ENCODE data around the gene PDGFA. TPM values are rescaled to one million over a fixed set of nuclear protein-coding genes. Genes with fewer than 3 reads are reported as not detected.

The PDGFA gene
- total and polyA plus RNA-seq, 3 donors from 2014 or later = 7.2 to 13.8 (median 13.8) TPM

GRCh38 chr7:540579-540978 lies 20.9 kb upstream of the PDGFA start:
- TF ChIP-seq POLR2A (IDR thresholded peaks at IDR 0.05) (no peak), CTCF (IDR thresholded peaks at IDR 0.05) (no peak)
- intact Hi-C loops (cut with DNase I; ENCODE audit: low total_unique reads) = no loop called here
- no peaks in the 10 kb centered on the region for H3K27me3 ChIP-seq
- no peaks in the 10 kb centered on the region for H3K36me3 ChIP-seq (ENCODE audit: low read depth, missing control alignments)
- H3K9me3 ChIP-seq = no peaks in the 10 kb centered on the region
- DNase-seq = no peak
- H3K27ac ChIP-seq = no peak overlapping the region
- no peak overlapping the region for H3K4me3 ChIP-seq
- peaks cover 8% of the 10 kb centered on the region for H3K4me1 ChIP-seq
- 96 to 99% methylated on average over 10 to 14 of the region's 14 CpGs for WGBS, 2 donors

GRCh38 chr7:539731-540411 lies 20.2 kb upstream of the PDGFA start:
- no peaks in the 10 kb centered on the region for H3K36me3 ChIP-seq (ENCODE audit: low read depth, missing control alignments)
- DNase-seq = no peak
- 71 to 80% methylated on average over 11 to 16 of the region's 17 CpGs for WGBS, 2 donors
- H3K4me1 ChIP-seq = peaks cover 8% of the 10 kb centered on the region
- intact Hi-C loops (cut with DNase I; ENCODE audit: low total_unique reads) = no loop called here
- no peak overlapping the region for H3K27ac ChIP-seq
- H3K4me3 ChIP-seq = no peak overlapping the region
- no peaks in the 10 kb centered on the region for H3K27me3 ChIP-seq
- TF ChIP-seq CTCF (IDR thresholded peaks at IDR 0.05) = no peak
- no peak for TF ChIP-seq POLR2A (IDR thresholded peaks at IDR 0.05)
- H3K9me3 ChIP-seq = no peaks in the 10 kb centered on the region

- peaks cover 8% of the 10 kb centered on the region for H3K4me1 ChIP-seq
These were observed 19.4 kb upstream of the PDGFA start for GRCh38 chr7:538764-539685.

GRCh38 chr7:537911-538634 lies 18.4 kb upstream of the PDGFA start:
- intact Hi-C loops (cut with DNase I; ENCODE audit: low total_unique reads) = no loop called here
- no peaks in the 10 kb centered on the region for H3K9me3 ChIP-seq
- no peak overlapping the region for H3K27ac ChIP-seq
- peaks cover 8% of the 10 kb centered on the region for H3K4me1 ChIP-seq
- 50 to 65% methylated on average over 9 to 19 of the region's 21 CpGs for WGBS, 2 donors
- DNase-seq = peak; percentile 80
- no peaks in the 10 kb centered on the region for H3K36me3 ChIP-seq (ENCODE audit: low read depth, missing control alignments)
- TF ChIP-seq POLR2A (IDR thresholded peaks at IDR 0.05) = no peak
- TF ChIP-seq CTCF (IDR thresholded peaks at IDR 0.05) = no peak
- H3K27me3 ChIP-seq = no peaks in the 10 kb centered on the region
- H3K4me3 ChIP-seq = no peak overlapping the region

More at GRCh38 chr7:538764-539685, 19.4 kb upstream of the PDGFA start:
- H3K27me3 ChIP-seq = no peaks in the 10 kb centered on the region
- 81 to 82% methylated on average over 8 to 37 of the region's 37 CpGs for WGBS, 2 donors
- TF ChIP-seq CTCF (IDR thresholded peaks at IDR 0.05) (no peak), POLR2A (IDR thresholded peaks at IDR 0.05) (no peak)
- no peak overlapping the region for H3K27ac ChIP-seq
- H3K4me3 ChIP-seq = no peak overlapping the region
- no peak for DNase-seq
- no peaks in the 10 kb centered on the region for H3K9me3 ChIP-seq
- H3K36me3 ChIP-seq (ENCODE audit: low read depth, missing control alignments) = no peaks in the 10 kb centered on the region
- intact Hi-C loops (cut with DNase I; ENCODE audit: low total_unique reads) = no loop called here
